ENCODE results near the gene YPEL1. TPM values are rescaled to one million over a fixed set of nuclear protein-coding genes. Genes with fewer than 3 reads are reported as not detected.
A peak's percentile ranks its signal among the peaks of the same experiment; 100 is the strongest.

The YPEL1 gene
- total and polyA plus RNA-seq, 2 of the 13 experiments (the other 11 are each of a cell fraction or from before 2014, with no cell fraction given): 0.33 to 2.5 TPM

DNA sequence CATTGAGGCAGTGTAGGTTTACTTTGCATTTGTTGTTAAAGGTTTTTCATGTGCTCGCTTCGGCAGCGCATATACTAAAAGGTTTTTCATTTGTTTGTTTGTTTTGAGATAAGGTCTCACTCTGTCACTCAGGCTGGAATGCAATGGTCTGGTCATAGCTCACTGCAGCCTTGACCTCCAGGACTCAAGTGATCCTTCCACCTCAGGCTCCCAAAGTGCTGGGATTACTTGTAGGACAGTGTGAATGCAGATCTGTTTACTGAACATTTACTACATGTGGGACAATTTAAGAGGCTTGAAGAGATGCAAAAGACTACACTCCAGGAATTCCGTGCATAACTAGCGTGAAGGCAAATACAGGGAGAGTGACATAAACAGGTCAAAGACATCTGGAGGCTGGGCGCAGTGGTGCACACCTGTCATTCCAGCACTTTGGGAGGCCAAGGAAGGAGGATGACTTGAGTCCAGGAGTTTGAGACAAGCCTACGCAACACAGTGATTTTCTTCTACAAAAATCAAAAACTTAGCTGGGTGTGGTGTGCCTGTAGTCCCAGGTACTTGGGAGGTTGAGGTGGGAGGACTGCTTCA, 34.1 kb downstream of the YPEL1 start (continued):
- TF ChIP-seq, protein P1, sequence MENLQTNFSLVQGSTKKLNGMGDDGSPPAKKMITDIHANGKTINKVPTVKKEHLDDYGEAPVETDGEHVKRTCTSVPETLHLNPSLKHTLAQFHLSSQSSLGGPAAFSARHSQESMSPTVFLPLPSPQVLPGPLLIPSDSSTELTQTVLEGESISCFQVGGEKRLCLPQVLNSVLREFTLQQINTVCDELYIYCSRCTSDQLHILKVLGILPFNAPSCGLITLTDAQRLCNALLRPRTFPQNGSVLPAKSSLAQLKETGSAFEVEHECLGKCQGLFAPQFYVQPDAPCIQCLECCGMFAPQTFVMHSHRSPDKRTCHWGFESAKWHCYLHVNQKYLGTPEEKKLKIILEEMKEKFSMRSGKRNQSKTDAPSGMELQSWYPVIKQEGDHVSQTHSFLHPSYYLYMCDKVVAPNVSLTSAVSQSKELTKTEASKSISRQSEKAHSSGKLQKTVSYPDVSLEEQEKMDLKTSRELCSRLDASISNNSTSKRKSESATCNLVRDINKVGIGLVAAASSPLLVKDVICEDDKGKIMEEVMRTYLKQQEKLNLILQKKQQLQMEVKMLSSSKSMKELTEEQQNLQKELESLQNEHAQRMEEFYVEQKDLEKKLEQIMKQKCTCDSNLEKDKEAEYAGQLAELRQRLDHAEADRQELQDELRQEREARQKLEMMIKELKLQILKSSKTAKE (CRISPR knock-in tag; IDR thresholded peaks at IDR 0.05; ENCODE audit: borderline replicate concordance): peak; percentile 49; the same call in 1 of the 2 replicates
- TF ChIP-seq SIX4 (CRISPR knock-in tag; IDR thresholded peaks at IDR 0.05) (0 out of 2 replicates have a peak, but pooled peaks have one; percentile 17), ISL2 (CRISPR knock-in tag; IDR thresholded peaks at IDR 0.05) (peak; percentile 54), ZNF264 (CRISPR knock-in tag; IDR thresholded peaks at IDR 0.05) (0 out of 2 replicates have a peak, but pooled peaks have one; percentile 36), NR2C2 (CRISPR knock-in tag; IDR thresholded peaks at IDR 0.05; ENCODE audit: borderline replicate concordance) (peak; percentile 58), POGZ (CRISPR knock-in tag; IDR thresholded peaks at IDR 0.05) (0 out of 2 replicates have a peak, but pooled peaks have one; percentile 18)
- TF ChIP-seq, protein P2, sequence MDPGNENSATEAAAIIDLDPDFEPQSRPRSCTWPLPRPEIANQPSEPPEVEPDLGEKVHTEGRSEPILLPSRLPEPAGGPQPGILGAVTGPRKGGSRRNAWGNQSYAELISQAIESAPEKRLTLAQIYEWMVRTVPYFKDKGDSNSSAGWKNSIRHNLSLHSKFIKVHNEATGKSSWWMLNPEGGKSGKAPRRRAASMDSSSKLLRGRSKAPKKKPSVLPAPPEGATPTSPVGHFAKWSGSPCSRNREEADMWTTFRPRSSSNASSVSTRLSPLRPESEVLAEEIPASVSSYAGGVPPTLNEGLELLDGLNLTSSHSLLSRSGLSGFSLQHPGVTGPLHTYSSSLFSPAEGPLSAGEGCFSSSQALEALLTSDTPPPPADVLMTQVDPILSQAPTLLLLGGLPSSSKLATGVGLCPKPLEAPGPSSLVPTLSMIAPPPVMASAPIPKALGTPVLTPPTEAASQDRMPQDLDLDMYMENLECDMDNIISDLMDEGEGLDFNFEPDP (CRISPR knock-in tag; conservative IDR thresholded peaks at IDR 0.05): no peak
- TF ChIP-seq, protein P3, sequence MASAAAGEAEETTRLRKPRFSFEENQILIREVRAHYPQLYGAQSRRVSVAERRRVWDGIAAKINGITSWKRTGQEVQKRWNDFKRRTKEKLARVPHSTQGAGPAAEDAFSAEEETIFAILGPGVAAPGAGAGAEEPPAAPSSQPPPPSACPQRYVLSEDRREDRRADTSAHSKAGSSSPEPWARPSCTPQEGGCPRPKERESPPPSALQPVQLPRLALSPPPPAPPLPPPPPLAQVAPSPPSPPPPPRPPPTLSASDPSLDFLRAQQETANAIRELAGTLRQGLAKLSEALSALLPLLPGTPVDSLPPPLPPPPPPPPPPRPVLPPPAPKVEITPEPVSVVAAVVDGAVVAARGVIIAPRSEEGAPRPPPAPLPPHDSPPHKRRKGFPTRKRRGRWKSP (CRISPR knock-in tag; IDR thresholded peaks at IDR 0.05): 0 out of 2 replicates have a peak, but pooled peaks have one; percentile 43
- TF ChIP-seq, protein P4, sequence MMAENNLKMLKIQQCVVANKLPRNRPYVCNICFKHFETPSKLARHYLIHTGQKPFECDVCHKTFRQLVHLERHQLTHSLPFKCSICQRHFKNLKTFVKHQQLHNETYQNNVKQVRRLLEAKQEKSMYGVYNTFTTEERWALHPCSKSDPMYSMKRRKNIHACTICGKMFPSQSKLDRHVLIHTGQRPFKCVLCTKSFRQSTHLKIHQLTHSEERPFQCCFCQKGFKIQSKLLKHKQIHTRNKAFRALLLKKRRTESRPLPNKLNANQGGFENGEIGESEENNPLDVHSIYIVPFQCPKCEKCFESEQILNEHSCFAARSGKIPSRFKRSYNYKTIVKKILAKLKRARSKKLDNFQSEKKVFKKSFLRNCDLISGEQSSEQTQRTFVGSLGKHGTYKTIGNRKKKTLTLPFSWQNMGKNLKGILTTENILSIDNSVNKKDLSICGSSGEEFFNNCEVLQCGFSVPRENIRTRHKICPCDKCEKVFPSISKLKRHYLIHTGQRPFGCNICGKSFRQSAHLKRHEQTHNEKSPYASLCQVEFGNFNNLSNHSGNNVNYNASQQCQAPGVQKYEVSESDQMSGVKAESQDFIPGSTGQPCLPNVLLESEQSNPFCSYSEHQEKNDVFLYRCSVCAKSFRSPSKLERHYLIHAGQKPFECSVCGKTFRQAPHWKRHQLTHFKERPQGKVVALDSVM (CRISPR knock-in tag; IDR thresholded peaks at IDR 0.05): peak; percentile 71
- TF ChIP-seq, protein P5, sequence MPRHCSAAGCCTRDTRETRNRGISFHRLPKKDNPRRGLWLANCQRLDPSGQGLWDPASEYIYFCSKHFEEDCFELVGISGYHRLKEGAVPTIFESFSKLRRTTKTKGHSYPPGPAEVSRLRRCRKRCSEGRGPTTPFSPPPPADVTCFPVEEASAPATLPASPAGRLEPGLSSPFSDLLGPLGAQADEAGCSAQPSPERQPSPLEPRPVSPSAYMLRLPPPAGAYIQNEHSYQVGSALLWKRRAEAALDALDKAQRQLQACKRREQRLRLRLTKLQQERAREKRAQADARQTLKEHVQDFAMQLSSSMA (CRISPR knock-in tag; IDR thresholded peaks at IDR 0.05): no peak
- TF ChIP-seq, protein P6, sequence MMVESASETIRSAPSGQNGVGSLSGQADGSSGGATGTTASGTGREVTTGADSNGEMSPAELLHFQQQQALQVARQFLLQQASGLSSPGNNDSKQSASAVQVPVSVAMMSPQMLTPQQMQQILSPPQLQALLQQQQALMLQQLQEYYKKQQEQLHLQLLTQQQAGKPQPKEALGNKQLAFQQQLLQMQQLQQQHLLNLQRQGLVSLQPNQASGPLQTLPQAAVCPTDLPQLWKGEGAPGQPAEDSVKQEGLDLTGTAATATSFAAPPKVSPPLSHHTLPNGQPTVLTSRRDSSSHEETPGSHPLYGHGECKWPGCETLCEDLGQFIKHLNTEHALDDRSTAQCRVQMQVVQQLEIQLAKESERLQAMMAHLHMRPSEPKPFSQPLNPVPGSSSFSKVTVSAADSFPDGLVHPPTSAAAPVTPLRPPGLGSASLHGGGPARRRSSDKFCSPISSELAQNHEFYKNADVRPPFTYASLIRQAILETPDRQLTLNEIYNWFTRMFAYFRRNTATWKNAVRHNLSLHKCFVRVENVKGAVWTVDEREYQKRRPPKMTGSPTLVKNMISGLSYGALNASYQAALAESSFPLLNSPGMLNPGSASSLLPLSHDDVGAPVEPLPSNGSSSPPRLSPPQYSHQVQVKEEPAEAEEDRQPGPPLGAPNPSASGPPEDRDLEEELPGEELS (CRISPR knock-in tag; IDR thresholded peaks at IDR 0.05): peak; percentile 91
- TF ChIP-seq, protein P7, sequence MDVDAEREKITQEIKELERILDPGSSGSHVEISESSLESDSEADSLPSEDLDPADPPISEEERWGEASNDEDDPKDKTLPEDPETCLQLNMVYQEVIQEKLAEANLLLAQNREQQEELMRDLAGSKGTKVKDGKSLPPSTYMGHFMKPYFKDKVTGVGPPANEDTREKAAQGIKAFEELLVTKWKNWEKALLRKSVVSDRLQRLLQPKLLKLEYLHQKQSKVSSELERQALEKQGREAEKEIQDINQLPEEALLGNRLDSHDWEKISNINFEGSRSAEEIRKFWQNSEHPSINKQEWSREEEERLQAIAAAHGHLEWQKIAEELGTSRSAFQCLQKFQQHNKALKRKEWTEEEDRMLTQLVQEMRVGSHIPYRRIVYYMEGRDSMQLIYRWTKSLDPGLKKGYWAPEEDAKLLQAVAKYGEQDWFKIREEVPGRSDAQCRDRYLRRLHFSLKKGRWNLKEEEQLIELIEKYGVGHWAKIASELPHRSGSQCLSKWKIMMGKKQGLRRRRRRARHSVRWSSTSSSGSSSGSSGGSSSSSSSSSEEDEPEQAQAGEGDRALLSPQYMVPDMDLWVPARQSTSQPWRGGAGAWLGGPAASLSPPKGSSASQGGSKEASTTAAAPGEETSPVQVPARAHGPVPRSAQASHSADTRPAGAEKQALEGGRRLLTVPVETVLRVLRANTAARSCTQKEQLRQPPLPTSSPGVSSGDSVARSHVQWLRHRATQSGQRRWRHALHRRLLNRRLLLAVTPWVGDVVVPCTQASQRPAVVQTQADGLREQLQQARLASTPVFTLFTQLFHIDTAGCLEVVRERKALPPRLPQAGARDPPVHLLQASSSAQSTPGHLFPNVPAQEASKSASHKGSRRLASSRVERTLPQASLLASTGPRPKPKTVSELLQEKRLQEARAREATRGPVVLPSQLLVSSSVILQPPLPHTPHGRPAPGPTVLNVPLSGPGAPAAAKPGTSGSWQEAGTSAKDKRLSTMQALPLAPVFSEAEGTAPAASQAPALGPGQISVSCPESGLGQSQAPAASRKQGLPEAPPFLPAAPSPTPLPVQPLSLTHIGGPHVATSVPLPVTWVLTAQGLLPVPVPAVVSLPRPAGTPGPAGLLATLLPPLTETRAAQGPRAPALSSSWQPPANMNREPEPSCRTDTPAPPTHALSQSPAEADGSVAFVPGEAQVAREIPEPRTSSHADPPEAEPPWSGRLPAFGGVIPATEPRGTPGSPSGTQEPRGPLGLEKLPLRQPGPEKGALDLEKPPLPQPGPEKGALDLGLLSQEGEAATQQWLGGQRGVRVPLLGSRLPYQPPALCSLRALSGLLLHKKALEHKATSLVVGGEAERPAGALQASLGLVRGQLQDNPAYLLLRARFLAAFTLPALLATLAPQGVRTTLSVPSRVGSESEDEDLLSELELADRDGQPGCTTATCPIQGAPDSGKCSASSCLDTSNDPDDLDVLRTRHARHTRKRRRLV (CRISPR knock-in tag; IDR thresholded peaks at IDR 0.05): no peak

All from HepG2 (cell line).